Femur (tissue), 1 donor: ENCODE measurements around the gene LRRC61.
"Not testable (repeated sequence)": the region's sequence is repeated elsewhere in the genome, so short reads cannot be mapped to it uniquely, and the experiment has no call there.

Experiments used
- DNase-seq: peaks from one replicate; pipeline ENCODE4 v3.0.0-alpha.2; 2017

Gene LRRC61

GRCh38 chr7:150385302-150385723 lies 62.2 kb downstream of the LRRC61 start:
- peak; percentile 15 for DNase-seq

- not testable (repeated sequence) for DNase-seq
These were observed 62.7 kb downstream of the LRRC61 start for GRCh38 chr7:150385884-150386283.
